ENCODE measurements around the gene SSC5D. TPM values are rescaled to one million over a fixed set of nuclear protein-coding genes. Genes with fewer than 3 reads are reported as not detected.

Gene SSC5D
- total and polyA plus RNA-seq, 4 donors, result 0.08 to 1.0 (median 0.51) TPM

GRCh38 chr19:55441692-55442321 lies 46.4 kb upstream of the SSC5D start:
- TF ChIP-seq, protein P1, sequence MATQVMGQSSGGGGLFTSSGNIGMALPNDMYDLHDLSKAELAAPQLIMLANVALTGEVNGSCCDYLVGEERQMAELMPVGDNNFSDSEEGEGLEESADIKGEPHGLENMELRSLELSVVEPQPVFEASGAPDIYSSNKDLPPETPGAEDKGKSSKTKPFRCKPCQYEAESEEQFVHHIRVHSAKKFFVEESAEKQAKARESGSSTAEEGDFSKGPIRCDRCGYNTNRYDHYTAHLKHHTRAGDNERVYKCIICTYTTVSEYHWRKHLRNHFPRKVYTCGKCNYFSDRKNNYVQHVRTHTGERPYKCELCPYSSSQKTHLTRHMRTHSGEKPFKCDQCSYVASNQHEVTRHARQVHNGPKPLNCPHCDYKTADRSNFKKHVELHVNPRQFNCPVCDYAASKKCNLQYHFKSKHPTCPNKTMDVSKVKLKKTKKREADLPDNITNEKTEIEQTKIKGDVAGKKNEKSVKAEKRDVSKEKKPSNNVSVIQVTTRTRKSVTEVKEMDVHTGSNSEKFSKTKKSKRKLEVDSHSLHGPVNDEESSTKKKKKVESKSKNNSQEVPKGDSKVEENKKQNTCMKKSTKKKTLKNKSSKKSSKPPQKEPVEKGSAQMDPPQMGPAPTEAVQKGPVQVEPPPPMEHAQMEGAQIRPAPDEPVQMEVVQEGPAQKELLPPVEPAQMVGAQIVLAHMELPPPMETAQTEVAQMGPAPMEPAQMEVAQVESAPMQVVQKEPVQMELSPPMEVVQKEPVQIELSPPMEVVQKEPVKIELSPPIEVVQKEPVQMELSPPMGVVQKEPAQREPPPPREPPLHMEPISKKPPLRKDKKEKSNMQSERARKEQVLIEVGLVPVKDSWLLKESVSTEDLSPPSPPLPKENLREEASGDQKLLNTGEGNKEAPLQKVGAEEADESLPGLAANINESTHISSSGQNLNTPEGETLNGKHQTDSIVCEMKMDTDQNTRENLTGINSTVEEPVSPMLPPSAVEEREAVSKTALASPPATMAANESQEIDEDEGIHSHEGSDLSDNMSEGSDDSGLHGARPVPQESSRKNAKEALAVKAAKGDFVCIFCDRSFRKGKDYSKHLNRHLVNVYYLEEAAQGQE (IDR thresholded peaks at IDR 0.05), result no peak
- no peak for TF ChIP-seq ATF3 (IDR thresholded peaks at IDR 0.05)
- TF ChIP-seq, protein P2, sequence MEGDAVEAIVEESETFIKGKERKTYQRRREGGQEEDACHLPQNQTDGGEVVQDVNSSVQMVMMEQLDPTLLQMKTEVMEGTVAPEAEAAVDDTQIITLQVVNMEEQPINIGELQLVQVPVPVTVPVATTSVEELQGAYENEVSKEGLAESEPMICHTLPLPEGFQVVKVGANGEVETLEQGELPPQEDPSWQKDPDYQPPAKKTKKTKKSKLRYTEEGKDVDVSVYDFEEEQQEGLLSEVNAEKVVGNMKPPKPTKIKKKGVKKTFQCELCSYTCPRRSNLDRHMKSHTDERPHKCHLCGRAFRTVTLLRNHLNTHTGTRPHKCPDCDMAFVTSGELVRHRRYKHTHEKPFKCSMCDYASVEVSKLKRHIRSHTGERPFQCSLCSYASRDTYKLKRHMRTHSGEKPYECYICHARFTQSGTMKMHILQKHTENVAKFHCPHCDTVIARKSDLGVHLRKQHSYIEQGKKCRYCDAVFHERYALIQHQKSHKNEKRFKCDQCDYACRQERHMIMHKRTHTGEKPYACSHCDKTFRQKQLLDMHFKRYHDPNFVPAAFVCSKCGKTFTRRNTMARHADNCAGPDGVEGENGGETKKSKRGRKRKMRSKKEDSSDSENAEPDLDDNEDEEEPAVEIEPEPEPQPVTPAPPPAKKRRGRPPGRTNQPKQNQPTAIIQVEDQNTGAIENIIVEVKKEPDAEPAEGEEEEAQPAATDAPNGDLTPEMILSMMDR (IDR thresholded peaks at IDR 0.05; ENCODE audit: low read depth, low read length, missing input control), result no peak
- peak; percentile 82 for DNase-seq (ENCODE audit: low spot score)
- H3K4me1 ChIP-seq (ENCODE audit: control insufficient read depth in 4 of 4, insufficient read depth in 4 of 4, low read length in 3 of 4), result peaks cover 0 to 3% (median 1%) of the 10 kb centered on the region in 4 donors
- H3K9me3 ChIP-seq (ENCODE audit: control insufficient read depth in 4 of 4, low read length in 3 of 4), result peaks cover 0 to 2% (median 1%) of the 10 kb centered on the region in 4 donors
- H3K36me3 ChIP-seq (ENCODE audit: control insufficient read depth in 4 of 4, insufficient read depth in 3 of 4, low read depth in 1 of 4, low read length in 3 of 4), result no peaks in the 10 kb centered on the region
- H3K27me3 ChIP-seq (ENCODE audit: control insufficient read depth in 4 of 4, insufficient read depth in 4 of 4, low read length in 3 of 4), result peaks cover 11 to 20% (median 14%) of the 10 kb centered on the region in 4 donors
- WGBS, result 4% methylated on average over 39 of the region's 39 CpGs
- no peak overlapping the region for H3K4me3 ChIP-seq (ENCODE audit: low read depth in 1 of 3, low read length in 3 of 3)
- no peak overlapping the region for H3K9ac ChIP-seq (ENCODE audit: low read depth in 1 of 2, low read length in 2 of 2)
- no peak overlapping the region for H3K27ac ChIP-seq (ENCODE audit: low read depth in 1 of 2, low read length in 2 of 2)

DNA sequence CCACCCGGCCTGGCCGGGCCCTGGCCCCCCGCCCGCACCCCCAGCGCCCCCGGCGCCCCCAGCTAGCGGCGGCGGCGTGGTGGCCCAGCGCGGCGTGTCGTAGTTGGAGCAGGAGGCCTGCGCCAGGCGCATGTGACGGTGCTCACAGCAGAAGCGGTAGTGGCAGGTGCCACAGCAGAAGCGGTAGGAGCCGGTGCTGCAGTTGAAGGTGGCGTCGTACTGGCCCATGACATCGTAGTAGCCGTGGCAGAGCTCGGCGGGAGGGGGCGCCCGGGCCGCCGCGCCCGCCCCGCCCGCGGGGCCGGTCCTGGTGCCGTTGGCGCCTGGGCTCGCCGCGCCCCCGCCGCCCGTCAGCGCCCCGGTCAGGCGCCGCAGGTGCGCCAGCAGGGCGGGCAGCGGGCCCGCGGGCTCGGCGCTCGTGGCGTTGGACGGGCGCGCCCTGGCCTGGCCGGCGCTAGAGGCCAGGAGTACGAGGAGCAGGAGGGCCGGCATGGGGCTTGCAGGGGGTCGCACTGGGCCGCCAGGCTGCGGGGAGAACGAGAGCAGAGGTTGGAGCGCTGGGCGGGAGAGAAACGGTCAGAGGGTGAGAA lies 45.8 kb upstream of the SSC5D start:
- no peaks in the 10 kb centered on the region for H3K36me3 ChIP-seq (ENCODE audit: control insufficient read depth in 4 of 4, insufficient read depth in 3 of 4, low read depth in 1 of 4, low read length in 3 of 4)
- H3K27me3 ChIP-seq (ENCODE audit: control insufficient read depth in 4 of 4, insufficient read depth in 4 of 4, low read length in 3 of 4), result peaks cover 11 to 18% (median 14%) of the 10 kb centered on the region in 4 donors
- TF ChIP-seq ATF3 (IDR thresholded peaks at IDR 0.05) (no peak), RXRA (IDR thresholded peaks at IDR 0.05) (no peak), NR2F2 (IDR thresholded peaks at IDR 0.05) (no peak), FOXA1 (IDR thresholded peaks at IDR 0.05) (no peak), HNF4A (conservative IDR thresholded peaks at IDR 0.05) (no peak), YY1 (IDR thresholded peaks at IDR 0.05) (no peak), JUND (IDR thresholded peaks at IDR 0.05) (no peak), EGR1 (IDR thresholded peaks at IDR 0.05; ENCODE audit: low read depth in 2 of 2) (no peak), TAF1 (conservative IDR thresholded peaks at IDR 0.05) (no peak), GABPA (IDR thresholded peaks at IDR 0.05 in 1 of 2, conservative IDR thresholded peaks at IDR 0.05 in 1 of 2) (no peak)
- TF ChIP-seq, protein P1 (IDR thresholded peaks at IDR 0.05), result no peak
- TF ChIP-seq, protein P3, sequence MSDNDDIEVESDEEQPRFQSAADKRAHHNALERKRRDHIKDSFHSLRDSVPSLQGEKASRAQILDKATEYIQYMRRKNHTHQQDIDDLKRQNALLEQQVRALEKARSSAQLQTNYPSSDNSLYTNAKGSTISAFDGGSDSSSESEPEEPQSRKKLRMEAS (IDR thresholded peaks at IDR 0.05), result no peak
- TF ChIP-seq, protein P4, sequence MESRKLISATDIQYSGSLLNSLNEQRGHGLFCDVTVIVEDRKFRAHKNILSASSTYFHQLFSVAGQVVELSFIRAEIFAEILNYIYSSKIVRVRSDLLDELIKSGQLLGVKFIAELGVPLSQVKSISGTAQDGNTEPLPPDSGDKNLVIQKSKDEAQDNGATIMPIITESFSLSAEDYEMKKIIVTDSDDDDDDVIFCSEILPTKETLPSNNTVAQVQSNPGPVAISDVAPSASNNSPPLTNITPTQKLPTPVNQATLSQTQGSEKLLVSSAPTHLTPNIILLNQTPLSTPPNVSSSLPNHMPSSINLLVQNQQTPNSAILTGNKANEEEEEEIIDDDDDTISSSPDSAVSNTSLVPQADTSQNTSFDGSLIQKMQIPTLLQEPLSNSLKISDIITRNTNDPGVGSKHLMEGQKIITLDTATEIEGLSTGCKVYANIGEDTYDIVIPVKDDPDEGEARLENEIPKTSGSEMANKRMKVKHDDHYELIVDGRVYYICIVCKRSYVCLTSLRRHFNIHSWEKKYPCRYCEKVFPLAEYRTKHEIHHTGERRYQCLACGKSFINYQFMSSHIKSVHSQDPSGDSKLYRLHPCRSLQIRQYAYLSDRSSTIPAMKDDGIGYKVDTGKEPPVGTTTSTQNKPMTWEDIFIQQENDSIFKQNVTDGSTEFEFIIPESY (IDR thresholded peaks at IDR 0.05), result no peak
- H3K27ac ChIP-seq (ENCODE audit: low read depth in 1 of 2, low read length in 2 of 2), result no peak overlapping the region
- H3K9ac ChIP-seq (ENCODE audit: low read depth in 1 of 2, low read length in 2 of 2), result no peak overlapping the region
- H3K4me1 ChIP-seq (ENCODE audit: control insufficient read depth in 4 of 4, insufficient read depth in 4 of 4, low read length in 3 of 4), result peaks cover 0 to 3% (median 1%) of the 10 kb centered on the region in 4 donors
- DNase-seq (ENCODE audit: low spot score), result no peak
- 2% methylated on average over 72 of the region's 72 CpGs for WGBS
- H3K4me3 ChIP-seq (ENCODE audit: low read depth in 1 of 3, low read length in 3 of 3), result no peak overlapping the region
- peaks cover 0 to 2% (median 1%) of the 10 kb centered on the region in 4 donors for H3K9me3 ChIP-seq (ENCODE audit: control insufficient read depth in 4 of 4, low read length in 3 of 4)

Data from liver (tissue), 9 donors.